K562 (cell line): ENCODE data around the gene MYO1F. TPM values are rescaled to one million over a fixed set of nuclear protein-coding genes. Genes with fewer than 3 reads are reported as not detected.

ENCODE experiments used
- CHD1 ChIP-seq: fragments of 200-600 bp; sonication (generic); IDR thresholded peaks from one replicate; pipeline ENCODE4 v1.6.1; 2012; ENCODE audit warnings: mild to moderate bottlenecking, moderate library complexity, low read length, inconsistent platforms
- CTBP1 ChIP-seq: fragments of 450-650 bp; IDR thresholded peaks from 2 replicates; pipeline ENCODE4 v1.6.1; 2016; ENCODE audit warnings: borderline replicate concordance
- E2F3 ChIP-seq: fragments of 250-450 bp; sonication (Bioruptor Pico); IDR thresholded peaks from 2 replicates; pipeline ENCODE4 v1.4.0; 2020; ENCODE audit warnings: mild to moderate bottlenecking
- FOXJ2 ChIP-seq: fragments of 200-800 bp; sonication (Bioruptor generic); IDR thresholded peaks from 2 replicates; pipeline ENCODE4 v1.6.1; 2016; ENCODE audit warnings: missing genetic modification characterization, missing compliant biosample characterization
- GTF2B ChIP-seq: IDR thresholded peaks from 2 replicates; pipeline ENCODE4 v1.6.1; 2011; ENCODE audit not compliant: insufficient read length; ENCODE audit errors: extremely low read depth
- NRF1 ChIP-seq, 2 experiments: fragments of 450-650 bp; IDR thresholded peaks in 1 of 2; conservative IDR thresholded peaks in 1 of 2; 2 replicates each; pipeline ENCODE4 v1.6.1; 2014; ENCODE audit warnings: mild to moderate bottlenecking in 2 of 2
- RAD21 ChIP-seq, 2 experiments: fragments of 250-450 bp in 1 of 2; fragments of 450-650 bp in 1 of 2; sonication (Bioruptor Pico) in 1 of 2; formaldehyde crosslinking in 1 of 2; IDR thresholded peaks in 1 of 2; conservative IDR thresholded peaks in 1 of 2; 2 replicates each; pipeline versions ENCODE4 v1.4.0 to v1.8.0; 2020 to 2022; ENCODE audit warnings: mild to moderate bottlenecking in 2 of 2, moderate library complexity in 1 of 2
- RCOR1 ChIP-seq, 2 experiments: IDR thresholded peaks; 2 replicates each; pipeline ENCODE4 v1.6.1; 2012; ENCODE audit warnings: low read depth in 2 of 2, low read length in 2 of 2, borderline replicate concordance in 1 of 2, improper control_type of control experiment in 1 of 2
- SIN3B ChIP-seq: fragments of 450-650 bp; IDR thresholded peaks from 2 replicates; pipeline ENCODE4 v1.6.1; 2017; ENCODE audit warnings: low read depth, mild to moderate bottlenecking, moderate library complexity
- SMC3 ChIP-seq: conservative IDR thresholded peaks from 2 replicates; pipeline ENCODE4 v1.6.1; 2011; ENCODE audit warnings: low read depth, low read length, improper control_type of control experiment; ENCODE audit not compliant: insufficient read depth
- SRSF3 ChIP-seq: fragments of 200-400 bp; formaldehyde crosslinking; IDR thresholded peaks from 2 replicates; pipeline ENCODE4 v1.6.1; 2016; ENCODE audit warnings: mild to moderate bottlenecking, low read length, moderate library complexity; ENCODE audit not compliant: insufficient read depth
- TEAD4 ChIP-seq, 2 experiments: sonication (generic) in 1 of 2; formaldehyde crosslinking in 1 of 2; IDR thresholded peaks; 2 replicates each; pipeline versions ENCODE4 v1.6.1 to v1.8.0; 2012 to 2022; ENCODE audit warnings: borderline replicate concordance in 1 of 2, inconsistent platforms in 1 of 2, low read length in 1 of 2, mild to moderate bottlenecking in 1 of 2, missing genetic modification reagents in 1 of 2
- TRIM28 ChIP-seq: fragments of 450-650 bp; IDR thresholded peaks from 2 replicates; pipeline ENCODE4 v1.6.1; 2017
- ZBTB17 ChIP-seq: fragments of 450-650 bp; formaldehyde crosslinking; IDR thresholded peaks from 2 replicates; pipeline ENCODE4 v1.4.0; 2020; ENCODE audit warnings: mild to moderate bottlenecking
- ZC3H4 ChIP-seq: sonication (generic); formaldehyde crosslinking; IDR thresholded peaks from 2 replicates; pipeline ENCODE4 v1.9.0; 2021; ENCODE audit warnings: missing genetic modification reagents, borderline replicate concordance
- polyA plus RNA-seq, 8 experiments: library from polyadenylated mRNA; depleted of rRNA in 4 of 8; stranded (reverse) in 5 of 8; unstranded in 3 of 8; fragments of >200 nt; fragmentation: Nextera tagmentation in 2 of 8; fragmentation: Illumina TruSeq in 1 of 8; extraction: Ambion mirVana in 2 of 8; extraction: Trizol in 1 of 8; gene quantifications; 2 replicates each; pipeline versions ENCODE4 v1.2.1 to v1.2.3, GENCODE V29; 2011 to 2014; ENCODE audit warnings: inconsistent platforms in 1 of 8, missing spikeins in 1 of 8
- total RNA-seq, 7 experiments: library from RNA; depleted of rRNA in 6 of 7; stranded (reverse); fragments of >200 nt in 6 of 7; fragmentation: Illumina TruSeq in 2 of 7; extraction: Trizol in 2 of 7; gene quantifications; 2 replicates each; pipeline versions ENCODE4 v1.2.1 to v1.2.3, GENCODE V29; 2011 to 2021; ENCODE audit warnings: low replicate concordance in 1 of 7
- TF ChIP-seq, protein P1 (sequence below): fragments of 250-450 bp; sonication (Bioruptor Pico); IDR thresholded peaks from 2 replicates; pipeline ENCODE4 v1.8.0; 2021; ENCODE audit warnings: borderline replicate concordance, mild to moderate bottlenecking, moderate library complexity; ENCODE audit not compliant: poor library complexity, severe bottlenecking
- TF ChIP-seq, protein P2 (sequence below): fragments of 250-450 bp; sonication (Bioruptor Pico); IDR thresholded peaks from 2 replicates; pipeline ENCODE4 v1.5.0; 2021
- TF ChIP-seq, protein P3 (sequence below), 2 experiments: fragments of 450-650 bp; IDR thresholded peaks; 2 replicates each; pipeline ENCODE4 v1.6.1; 2018; ENCODE audit warnings: mild to moderate bottlenecking in 2 of 2, low read depth in 1 of 2; ENCODE audit not compliant: partially characterized antibody in 2 of 2

Gene MYO1F
- total and polyA plus RNA-seq, 9 of the 15 experiments (the other 6 are each of a cell fraction or from before 2014, with no cell fraction given) = 0.78 to 9.4 (median 4.3) TPM

GRCh38 chr19:8578642-8579265, 1.5 kb upstream of the MYO1F start (continued):
- TF ChIP-seq RCOR1 (IDR thresholded peaks at IDR 0.05; ENCODE audit: borderline replicate concordance in 1 of 2, low read depth in 2 of 2, low read length in 2 of 2) (peak in 1 of 2 experiments; percentile 50; a peak in 1 of 4 replicates), FOXJ2 (no peak), SRSF3 (no peak), CTBP1 (peak; percentile 49; the same call in 1 of the 2 replicates), SMC3 (0 out of 2 replicates have a peak, but pooled peaks have one; percentile 2), GTF2B (no peak), NRF1 (conservative IDR thresholded peaks at IDR 0.05 in 1 of 2, IDR thresholded peaks at IDR 0.05 in 1 of 2) (peak; percentile 79 to 81), RAD21 (CRISPR knock-in tag; conservative IDR thresholded peaks at IDR 0.05 in 1 of 2, IDR thresholded peaks at IDR 0.05 in 1 of 2) (peak; percentile 32 to 58; a peak in 3 of 4 replicates), TRIM28 (no peak), TEAD4 (IDR thresholded peaks at IDR 0.05; ENCODE audit: low read length) (0 out of 2 replicates have a peak, but pooled peaks have one; percentile 34), TEAD4 (CRISPR knock-in tag; IDR thresholded peaks at IDR 0.05; ENCODE audit: borderline replicate concordance) (no peak), SIN3B (no peak), ZC3H4 (no peak), ZBTB17 (CRISPR knock-in tag) (no peak), E2F3 (CRISPR knock-in tag) (no peak), CHD1 (no peak)
- TF ChIP-seq, protein P1, sequence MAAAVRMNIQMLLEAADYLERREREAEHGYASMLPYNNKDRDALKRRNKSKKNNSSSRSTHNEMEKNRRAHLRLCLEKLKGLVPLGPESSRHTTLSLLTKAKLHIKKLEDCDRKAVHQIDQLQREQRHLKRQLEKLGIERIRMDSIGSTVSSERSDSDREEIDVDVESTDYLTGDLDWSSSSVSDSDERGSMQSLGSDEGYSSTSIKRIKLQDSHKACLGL (CRISPR knock-in tag) = no peak
- TF ChIP-seq, protein P2, sequence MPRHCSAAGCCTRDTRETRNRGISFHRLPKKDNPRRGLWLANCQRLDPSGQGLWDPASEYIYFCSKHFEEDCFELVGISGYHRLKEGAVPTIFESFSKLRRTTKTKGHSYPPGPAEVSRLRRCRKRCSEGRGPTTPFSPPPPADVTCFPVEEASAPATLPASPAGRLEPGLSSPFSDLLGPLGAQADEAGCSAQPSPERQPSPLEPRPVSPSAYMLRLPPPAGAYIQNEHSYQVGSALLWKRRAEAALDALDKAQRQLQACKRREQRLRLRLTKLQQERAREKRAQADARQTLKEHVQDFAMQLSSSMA (CRISPR knock-in tag) = no peak
- TF ChIP-seq, protein P3, sequence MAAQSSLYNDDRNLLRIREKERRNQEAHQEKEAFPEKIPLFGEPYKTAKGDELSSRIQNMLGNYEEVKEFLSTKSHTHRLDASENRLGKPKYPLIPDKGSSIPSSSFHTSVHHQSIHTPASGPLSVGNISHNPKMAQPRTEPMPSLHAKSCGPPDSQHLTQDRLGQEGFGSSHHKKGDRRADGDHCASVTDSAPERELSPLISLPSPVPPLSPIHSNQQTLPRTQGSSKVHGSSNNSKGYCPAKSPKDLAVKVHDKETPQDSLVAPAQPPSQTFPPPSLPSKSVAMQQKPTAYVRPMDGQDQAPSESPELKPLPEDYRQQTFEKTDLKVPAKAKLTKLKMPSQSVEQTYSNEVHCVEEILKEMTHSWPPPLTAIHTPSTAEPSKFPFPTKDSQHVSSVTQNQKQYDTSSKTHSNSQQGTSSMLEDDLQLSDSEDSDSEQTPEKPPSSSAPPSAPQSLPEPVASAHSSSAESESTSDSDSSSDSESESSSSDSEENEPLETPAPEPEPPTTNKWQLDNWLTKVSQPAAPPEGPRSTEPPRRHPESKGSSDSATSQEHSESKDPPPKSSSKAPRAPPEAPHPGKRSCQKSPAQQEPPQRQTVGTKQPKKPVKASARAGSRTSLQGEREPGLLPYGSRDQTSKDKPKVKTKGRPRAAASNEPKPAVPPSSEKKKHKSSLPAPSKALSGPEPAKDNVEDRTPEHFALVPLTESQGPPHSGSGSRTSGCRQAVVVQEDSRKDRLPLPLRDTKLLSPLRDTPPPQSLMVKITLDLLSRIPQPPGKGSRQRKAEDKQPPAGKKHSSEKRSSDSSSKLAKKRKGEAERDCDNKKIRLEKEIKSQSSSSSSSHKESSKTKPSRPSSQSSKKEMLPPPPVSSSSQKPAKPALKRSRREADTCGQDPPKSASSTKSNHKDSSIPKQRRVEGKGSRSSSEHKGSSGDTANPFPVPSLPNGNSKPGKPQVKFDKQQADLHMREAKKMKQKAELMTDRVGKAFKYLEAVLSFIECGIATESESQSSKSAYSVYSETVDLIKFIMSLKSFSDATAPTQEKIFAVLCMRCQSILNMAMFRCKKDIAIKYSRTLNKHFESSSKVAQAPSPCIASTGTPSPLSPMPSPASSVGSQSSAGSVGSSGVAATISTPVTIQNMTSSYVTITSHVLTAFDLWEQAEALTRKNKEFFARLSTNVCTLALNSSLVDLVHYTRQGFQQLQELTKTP (IDR thresholded peaks at IDR 0.05; ENCODE audit: low read depth in 1 of 2, partially characterized antibody in 2 of 2) = no peak
